ENCODE results near the gene VPS26B. TPM values are rescaled to one million over a fixed set of nuclear protein-coding genes. Genes with fewer than 3 reads are reported as not detected.
"Not testable (repeated sequence)": the region's sequence is repeated elsewhere in the genome, so short reads cannot be mapped to it uniquely, and the experiment has no call there.

VPS26B gene
- total RNA-seq, 1 experiment from 2014 or later, result 25.3 TPM

- peaks cover 9% of the 10 kb centered on the region for H3K36me3 ChIP-seq (replicated peaks; ENCODE audit: control insufficient read depth, insufficient read depth, low read length)
- DNase-seq, result no peak
- H3K27me3 ChIP-seq (ENCODE audit: control insufficient read depth, insufficient read depth, low read length), result no peaks in the 10 kb centered on the region
- H3K4me3 ChIP-seq (ENCODE audit: insufficient read depth, low read depth, low read length), result no peak overlapping the region
These were observed 19.4 kb downstream of the VPS26B start for GRCh38 chr11:134243913-134244312.

- DNase-seq, result peak; percentile 60
- Histone ChIP-seq H3K36me3 (replicated peaks; ENCODE audit: control insufficient read depth, insufficient read depth, low read length) (peaks cover 12% of the 10 kb centered on the region), H3K4me3 (ENCODE audit: insufficient read depth, low read depth, low read length) (no peak overlapping the region), H3K27me3 (ENCODE audit: control insufficient read depth, insufficient read depth, low read length) (no peaks in the 10 kb centered on the region)
These were observed 20.1 kb downstream of the VPS26B start for GRCh38 chr11:134244593-134244992.

- H3K36me3 ChIP-seq (replicated peaks; ENCODE audit: control insufficient read depth, insufficient read depth, low read length), result peaks cover 14% of the 10 kb centered on the region
- no peak overlapping the region for H3K4me3 ChIP-seq (ENCODE audit: insufficient read depth, low read depth, low read length)
- no peaks in the 10 kb centered on the region for H3K27me3 ChIP-seq (ENCODE audit: control insufficient read depth, insufficient read depth, low read length)
- no peak for DNase-seq
These were observed 21.0 kb downstream of the VPS26B start for GRCh38 chr11:134245434-134245833.

GRCh38 chr11:134246100-134246499 is 21.6 kb downstream of the VPS26B start:
- no peak overlapping the region for H3K4me3 ChIP-seq (ENCODE audit: insufficient read depth, low read depth, low read length)
- H3K27me3 ChIP-seq (ENCODE audit: control insufficient read depth, insufficient read depth, low read length), result no peaks in the 10 kb centered on the region
- peaks cover 18% of the 10 kb centered on the region for H3K36me3 ChIP-seq (replicated peaks; ENCODE audit: control insufficient read depth, insufficient read depth, low read length)
- no peak for DNase-seq

- no peak for DNase-seq
- Histone ChIP-seq H3K27me3 (ENCODE audit: control insufficient read depth, insufficient read depth, low read length) (no peaks in the 10 kb centered on the region), H3K36me3 (replicated peaks; ENCODE audit: control insufficient read depth, insufficient read depth, low read length) (peaks cover 18% of the 10 kb centered on the region), H3K4me3 (ENCODE audit: insufficient read depth, low read depth, low read length) (no peak overlapping the region)
These were observed 22.2 kb downstream of the VPS26B start for GRCh38 chr11:134246678-134247077.

- Histone ChIP-seq H3K27me3 (ENCODE audit: control insufficient read depth, insufficient read depth, low read length) (no peaks in the 10 kb centered on the region), H3K4me3 (ENCODE audit: insufficient read depth, low read depth, low read length) (no peak overlapping the region), H3K36me3 (replicated peaks; ENCODE audit: control insufficient read depth, insufficient read depth, low read length) (peaks cover 16% of the 10 kb centered on the region)
- no peak for DNase-seq
These were observed 24.5 kb downstream of the VPS26B start for GRCh38 chr11:134248910-134249480.

GRCh38 chr11:134250246-134250645 is 25.8 kb downstream of the VPS26B start:
- peaks cover 14% of the 10 kb centered on the region for H3K36me3 ChIP-seq (replicated peaks; ENCODE audit: control insufficient read depth, insufficient read depth, low read length)
- no peak overlapping the region for H3K4me3 ChIP-seq (ENCODE audit: insufficient read depth, low read depth, low read length)
- no peaks in the 10 kb centered on the region for H3K27me3 ChIP-seq (ENCODE audit: control insufficient read depth, insufficient read depth, low read length)
- no peak for DNase-seq

- Histone ChIP-seq H3K27me3 (ENCODE audit: control insufficient read depth, insufficient read depth, low read length) (no peaks in the 10 kb centered on the region), H3K36me3 (replicated peaks; ENCODE audit: control insufficient read depth, insufficient read depth, low read length) (peaks cover 14% of the 10 kb centered on the region), H3K4me3 (ENCODE audit: insufficient read depth, low read depth, low read length) (no peak overlapping the region)
- no peak for DNase-seq
These were observed 26.2 kb downstream of the VPS26B start for GRCh38 chr11:134250675-134251074.

- Histone ChIP-seq H3K36me3 (replicated peaks; ENCODE audit: control insufficient read depth, insufficient read depth, low read length) (peaks cover 15% of the 10 kb centered on the region), H3K27me3 (ENCODE audit: control insufficient read depth, insufficient read depth, low read length) (no peaks in the 10 kb centered on the region), H3K4me3 (ENCODE audit: insufficient read depth, low read depth, low read length) (peak overlapping the region; percentile 87)
- peak; percentile 52 for DNase-seq
These were observed 28.1 kb downstream of the VPS26B start for GRCh38 chr11:134252346-134253187.

- H3K36me3 ChIP-seq (replicated peaks; ENCODE audit: control insufficient read depth, insufficient read depth, low read length), result peaks cover 14% of the 10 kb centered on the region
- peak within 1 kb of the TSS; percentile 87 for H3K4me3 ChIP-seq (ENCODE audit: insufficient read depth, low read depth, low read length)
- no peaks in the 10 kb centered on the region for H3K27me3 ChIP-seq (ENCODE audit: control insufficient read depth, insufficient read depth, low read length)
- peak; percentile 99 for DNase-seq
These were observed 28.9 kb downstream of the VPS26B start, which contains the start of the genes ACAD8 and THYN1 for GRCh38 chr11:134253188-134253993. ACAD8 (plus strand) TSS chr11:134253568; CDS start chr11:134253601, 33 bp downstream. THYN1 (minus strand) TSS chr11:134253352; CDS start chr11:134252882, 470 bp downstream.

- no peaks in the 10 kb centered on the region for H3K27me3 ChIP-seq (ENCODE audit: control insufficient read depth, insufficient read depth, low read length)
- peaks cover 19% of the 10 kb centered on the region for H3K36me3 ChIP-seq (replicated peaks; ENCODE audit: control insufficient read depth, insufficient read depth, low read length)
- no peak for DNase-seq
- H3K4me3 ChIP-seq (ENCODE audit: insufficient read depth, low read depth, low read length), result peak overlapping the region; percentile 87; the same call in 1 of the 2 replicates
These were observed 30.1 kb downstream of the VPS26B start for GRCh38 chr11:134254433-134255183.

GRCh38 chr11:134255184-134255561 is 30.7 kb downstream of the VPS26B start:
- peaks cover 20% of the 10 kb centered on the region for H3K36me3 ChIP-seq (replicated peaks; ENCODE audit: control insufficient read depth, insufficient read depth, low read length)
- not testable (repeated sequence) for H3K4me3 ChIP-seq (ENCODE audit: insufficient read depth, low read depth, low read length); H3K27me3 ChIP-seq (ENCODE audit: control insufficient read depth, insufficient read depth, low read length); DNase-seq

- Histone ChIP-seq H3K27me3 (ENCODE audit: control insufficient read depth, insufficient read depth, low read length) (no peaks in the 10 kb centered on the region), H3K4me3 (ENCODE audit: insufficient read depth, low read depth, low read length) (no peak overlapping the region), H3K36me3 (replicated peaks; ENCODE audit: control insufficient read depth, insufficient read depth, low read length) (peaks cover 24% of the 10 kb centered on the region)
- DNase-seq, result no peak
These were observed 32.6 kb downstream of the VPS26B start for GRCh38 chr11:134257101-134257500.

GRCh38 chr11:134258577-134258976 is 34.1 kb downstream of the VPS26B start:
- peaks cover 28% of the 10 kb centered on the region for H3K36me3 ChIP-seq (replicated peaks; ENCODE audit: control insufficient read depth, insufficient read depth, low read length)

More at GRCh38 chr11:134258577-134258976, 34.1 kb downstream of the VPS26B start:
- no peak for DNase-seq
- H3K27me3 ChIP-seq (ENCODE audit: control insufficient read depth, insufficient read depth, low read length), result no peaks in the 10 kb centered on the region
- no peak overlapping the region for H3K4me3 ChIP-seq (ENCODE audit: insufficient read depth, low read depth, low read length)

Data from H7 (cell line).